Progenitor cell of endocrine pancreas (in vitro differentiated cells): Measurements from ENCODE around the gene LRMDA. TPM values are rescaled to one million over a fixed set of nuclear protein-coding genes. Genes with fewer than 3 reads are reported as not detected.

Source experiments
- DNase-seq: peaks from one replicate; pipeline ENCODE4 v3.0.0; 2021; ENCODE audit warnings: low spot score; ENCODE audit not compliant: unreplicated experiment
- H3K27ac Mint-ChIP-seq: 2 replicates; pipeline ENCODE4 v1.8.0; 2021; ENCODE audit warnings: mild to moderate bottlenecking, moderate library complexity, mixed read lengths
- H3K27me3 Mint-ChIP-seq: 2 replicates; pipeline ENCODE4 v1.8.0; 2021; ENCODE audit warnings: mixed read lengths
- H3K36me3 Mint-ChIP-seq: 2 replicates; pipeline ENCODE4 v1.8.0; 2022; ENCODE audit warnings: mixed read lengths; ENCODE audit not compliant: insufficient read depth
- H3K4me1 Mint-ChIP-seq: 2 replicates; pipeline ENCODE4 v1.8.0; 2021; ENCODE audit warnings: low read depth, mixed read lengths
- H3K4me3 Mint-ChIP-seq: 2 replicates; pipeline ENCODE4 v1.8.0; 2021; ENCODE audit warnings: low read depth, mild to moderate bottlenecking, moderate library complexity, mixed read lengths
- H3K9me3 Mint-ChIP-seq: 2 replicates; pipeline ENCODE4 v1.8.0; 2021; ENCODE audit warnings: low read depth, mixed read lengths
- total RNA-seq: library from RNA; stranded (reverse); gene quantifications from 2 replicates; pipeline ENCODE4 v1.2.1, GENCODE V29; 2021
- TF ChIP-seq, protein P1 (sequence below): fragments of 200-600 bp; sonication (generic); IDR thresholded peaks from one replicate; pipeline ENCODE4 v1.5.0; 2021; ENCODE audit warnings: antibody characterized with exemption, mild to moderate bottlenecking; ENCODE audit not compliant: unreplicated experiment

The LRMDA gene
- total RNA-seq, 1 donor from 2014 or later = 6.5 TPM

DNA sequence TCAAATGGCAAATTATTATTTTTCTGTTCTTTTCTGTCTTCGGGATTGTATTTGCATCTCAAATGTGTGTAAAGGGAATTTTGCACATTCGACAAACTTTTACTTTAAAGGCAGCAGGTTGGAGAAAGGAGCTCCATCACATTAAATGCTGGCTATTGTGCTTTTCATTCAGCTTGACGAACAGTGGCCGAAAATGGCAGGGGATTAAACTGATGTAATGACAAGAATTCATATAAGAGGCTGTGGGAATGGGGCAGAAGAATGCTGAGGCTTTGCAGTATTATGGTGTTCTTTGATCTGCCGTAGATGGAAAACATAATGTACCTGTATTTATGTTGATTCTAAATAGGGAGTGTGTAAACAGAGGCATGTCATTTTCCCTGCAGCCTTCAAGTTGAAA, 376.0 kb downstream of the LRMDA start:
- TF ChIP-seq, protein P1, sequence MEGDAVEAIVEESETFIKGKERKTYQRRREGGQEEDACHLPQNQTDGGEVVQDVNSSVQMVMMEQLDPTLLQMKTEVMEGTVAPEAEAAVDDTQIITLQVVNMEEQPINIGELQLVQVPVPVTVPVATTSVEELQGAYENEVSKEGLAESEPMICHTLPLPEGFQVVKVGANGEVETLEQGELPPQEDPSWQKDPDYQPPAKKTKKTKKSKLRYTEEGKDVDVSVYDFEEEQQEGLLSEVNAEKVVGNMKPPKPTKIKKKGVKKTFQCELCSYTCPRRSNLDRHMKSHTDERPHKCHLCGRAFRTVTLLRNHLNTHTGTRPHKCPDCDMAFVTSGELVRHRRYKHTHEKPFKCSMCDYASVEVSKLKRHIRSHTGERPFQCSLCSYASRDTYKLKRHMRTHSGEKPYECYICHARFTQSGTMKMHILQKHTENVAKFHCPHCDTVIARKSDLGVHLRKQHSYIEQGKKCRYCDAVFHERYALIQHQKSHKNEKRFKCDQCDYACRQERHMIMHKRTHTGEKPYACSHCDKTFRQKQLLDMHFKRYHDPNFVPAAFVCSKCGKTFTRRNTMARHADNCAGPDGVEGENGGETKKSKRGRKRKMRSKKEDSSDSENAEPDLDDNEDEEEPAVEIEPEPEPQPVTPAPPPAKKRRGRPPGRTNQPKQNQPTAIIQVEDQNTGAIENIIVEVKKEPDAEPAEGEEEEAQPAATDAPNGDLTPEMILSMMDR = no peak
- no peaks in the 10 kb centered on the region for H3K9me3 Mint-ChIP-seq
- no peak overlapping the region for H3K4me3 Mint-ChIP-seq
- no peak for DNase-seq
- peaks cover 61% of the 10 kb centered on the region for H3K27me3 Mint-ChIP-seq
- no peak overlapping the region for H3K27ac Mint-ChIP-seq
- H3K4me1 Mint-ChIP-seq = peaks cover 10% of the 10 kb centered on the region
- no peaks in the 10 kb centered on the region for H3K36me3 Mint-ChIP-seq

GRCh38 chr10:75809003-75809402, 377.6 kb downstream of the LRMDA start:
- Mint-ChIP-seq H3K27ac (no peak overlapping the region), H3K27me3 (peaks cover 73% of the 10 kb centered on the region), H3K36me3 (no peaks in the 10 kb centered on the region), H3K9me3 (no peaks in the 10 kb centered on the region), H3K4me1 (peaks cover 3% of the 10 kb centered on the region), H3K4me3 (no peak overlapping the region)
- TF ChIP-seq, protein P1 = no peak
- DNase-seq = no peak

GRCh38 chr10:75814014-75814413, 382.6 kb downstream of the LRMDA start:
- Mint-ChIP-seq H3K27me3 (peaks cover 83% of the 10 kb centered on the region), H3K4me1 (peaks cover 3% of the 10 kb centered on the region), H3K9me3 (no peaks in the 10 kb centered on the region), H3K27ac (no peak overlapping the region), H3K36me3 (no peaks in the 10 kb centered on the region), H3K4me3 (no peak overlapping the region)
- TF ChIP-seq, protein P1 = no peak
- DNase-seq = no peak

GRCh38 chr10:75815066-75815465, 383.6 kb downstream of the LRMDA start:
- peaks cover 6% of the 10 kb centered on the region for H3K4me1 Mint-ChIP-seq
- no peak overlapping the region for H3K27ac Mint-ChIP-seq
- H3K27me3 Mint-ChIP-seq = peaks cover 79% of the 10 kb centered on the region
- TF ChIP-seq, protein P1 = no peak
- H3K36me3 Mint-ChIP-seq = no peaks in the 10 kb centered on the region
- H3K4me3 Mint-ChIP-seq = no peak overlapping the region
- H3K9me3 Mint-ChIP-seq = no peaks in the 10 kb centered on the region
- DNase-seq = no peak

- Mint-ChIP-seq H3K9me3 (peaks cover 5% of the 10 kb centered on the region), H3K36me3 (no peaks in the 10 kb centered on the region), H3K4me3 (no peak overlapping the region), H3K27ac (no peak overlapping the region), H3K4me1 (peaks cover 6% of the 10 kb centered on the region), H3K27me3 (peaks cover 80% of the 10 kb centered on the region)
- DNase-seq = no peak
- TF ChIP-seq, protein P1 = no peak
Observed at GRCh38 chr10:75817198-75817597, 385.8 kb downstream of the LRMDA start.
